GM18868 (cell line): ENCODE data around the gene YWHAE.
"Not testable (repeated sequence)": the region's sequence is repeated elsewhere in the genome, so short reads cannot be mapped to it uniquely, and the experiment has no call there.

ENCODE experiments used
- ATAC-seq: cut with Tn5 transposase; IDR thresholded peaks from one replicate; pipeline ENCODE4 v1.9.1; 2021; ENCODE audit warnings: mild to moderate bottlenecking, moderate library complexity; ENCODE audit not compliant: unreplicated experiment

The YWHAE gene

GRCh38 chr17:1375615-1376014 lies 24.4 kb downstream of the YWHAE start:
- ATAC-seq: no peak

GRCh38 chr17:1374431-1375177 lies 25.4 kb downstream of the YWHAE start:
- no peak for ATAC-seq

GRCh38 chr17:1373707-1374237 lies 26.2 kb downstream of the YWHAE start:
- ATAC-seq: no peak

- no peak for ATAC-seq
Observed at GRCh38 chr17:1372618-1373017, 27.4 kb downstream of the YWHAE start.

- no peak for ATAC-seq
Observed at GRCh38 chr17:1371893-1372590, 28.0 kb downstream of the YWHAE start.

- no peak for ATAC-seq
Observed at GRCh38 chr17:1368588-1368987, 31.4 kb downstream of the YWHAE start.

GRCh38 chr17:1367351-1367745 lies 32.7 kb downstream of the YWHAE start:
- no peak for ATAC-seq

- no peak for ATAC-seq
Observed at GRCh38 chr17:1366234-1366633, 33.8 kb downstream of the YWHAE start.

GRCh38 chr17:1365445-1366039 lies 34.5 kb downstream of the YWHAE start:
- no peak for ATAC-seq

- no peak for ATAC-seq
Observed at GRCh38 chr17:1362964-1363363, 37.1 kb downstream of the YWHAE start.

GRCh38 chr17:1362065-1362848 lies 37.8 kb downstream of the YWHAE start:
- ATAC-seq: no peak

GRCh38 chr17:1360975-1361374 lies 39.0 kb downstream of the YWHAE start:
- no peak for ATAC-seq

GRCh38 chr17:1360315-1360714 lies 39.7 kb downstream of the YWHAE start:
- ATAC-seq: not testable (repeated sequence)

- no peak for ATAC-seq
Observed at GRCh38 chr17:1354030-1354429, 46.0 kb downstream of the YWHAE start.

- ATAC-seq: not testable (repeated sequence)
Observed at GRCh38 chr17:1352530-1352929, 47.5 kb downstream of the YWHAE start.

GRCh38 chr17:1351971-1352370 lies 48.1 kb downstream of the YWHAE start:
- no peak for ATAC-seq

- no peak for ATAC-seq
Observed at GRCh38 chr17:1351275-1351674, 48.7 kb downstream of the YWHAE start.

- no peak for ATAC-seq
Observed at GRCh38 chr17:1347589-1348323, 52.3 kb downstream of the YWHAE start.

GRCh38 chr17:1344521-1344920 lies 55.5 kb downstream of the YWHAE start:
- ATAC-seq: no peak

- no peak for ATAC-seq
Observed at GRCh38 chr17:1343554-1343953, 56.5 kb downstream of the YWHAE start.
